Mesenchymal stem cell (in vitro differentiated cells and primary cell): ENCODE results near the gene PA2G4.

Experiments used
- DNase-seq: peaks from one replicate; pipeline ENCODE4 v3.0.0-alpha.2; 2013
- H2AFZ ChIP-seq: one replicate; pipeline ENCODE4 v1.6.1; 2013; ENCODE audit warnings: low read depth, mild to moderate bottlenecking, control low read depth, inconsistent platforms, low read length, moderate library complexity
- H2AK5ac ChIP-seq: 2 replicates; pipeline ENCODE4 v1.6.1; 2013; ENCODE audit warnings: low read length, moderate library complexity, mild to moderate bottlenecking, inconsistent platforms; ENCODE audit not compliant: severe bottlenecking
- H2BK120ac ChIP-seq: one replicate; pipeline ENCODE4 v1.6.1; 2013; ENCODE audit warnings: low read depth, mild to moderate bottlenecking, inconsistent platforms, low read length, moderate library complexity
- H2BK12ac ChIP-seq, 2 experiments: one replicate each; pipeline ENCODE4 v1.6.1; 2013; ENCODE audit warnings: inconsistent platforms in 2 of 2, low read length in 2 of 2, mild to moderate bottlenecking in 2 of 2, moderate library complexity in 2 of 2, control low read depth in 1 of 2
- H2BK15ac ChIP-seq: one replicate; pipeline ENCODE4 v1.6.1; 2013; ENCODE audit warnings: mild to moderate bottlenecking, low read depth, inconsistent platforms; ENCODE audit not compliant: poor library complexity, severe bottlenecking
- H2BK5ac ChIP-seq: 2 replicates; pipeline ENCODE4 v1.6.1; 2013; ENCODE audit warnings: low read depth, mild to moderate bottlenecking, low read length, control low read depth, inconsistent platforms; ENCODE audit not compliant: poor library complexity, severe bottlenecking
- H3K14ac ChIP-seq, 2 experiments: one replicate each; pipeline ENCODE4 v1.6.1; 2013; ENCODE audit warnings: inconsistent platforms in 2 of 2, low read length in 2 of 2, control low read depth in 1 of 2, mild to moderate bottlenecking in 1 of 2, moderate library complexity in 1 of 2
- H3K18ac ChIP-seq, 2 experiments: one replicate each; pipeline ENCODE4 v1.6.1; 2013; ENCODE audit warnings: inconsistent platforms in 2 of 2, low read length in 2 of 2, control low read depth in 1 of 2, low read depth in 1 of 2, mild to moderate bottlenecking in 1 of 2
- H3K23ac ChIP-seq, 2 experiments: one replicate each; pipeline ENCODE4 v1.6.1; 2013; ENCODE audit warnings: inconsistent platforms in 2 of 2, low read length in 2 of 2, mild to moderate bottlenecking in 2 of 2, moderate library complexity in 2 of 2, control low read depth in 1 of 2
- H3K27ac ChIP-seq: 2 replicates; pipeline ENCODE4 v1.5.1; 2013; ENCODE audit warnings: mild to moderate bottlenecking, moderate library complexity, low read length, control low read depth, inconsistent platforms; ENCODE audit not compliant: poor library complexity, severe bottlenecking
- H3K27me3 ChIP-seq, 2 experiments: 2 replicates each; pipeline versions ENCODE4 v1.6.1 to v1.7.0; 2013; ENCODE audit warnings: low read length in 2 of 2, mild to moderate bottlenecking in 2 of 2, moderate library complexity in 2 of 2, control low read depth in 1 of 2, inconsistent platforms in 1 of 2; ENCODE audit not compliant: control insufficient read depth in 1 of 2, insufficient read depth in 1 of 2
- H3K36me3 ChIP-seq, 2 experiments: 2 replicates each; pipeline versions ENCODE4 v1.6.1 to v1.7.0; 2013; ENCODE audit warnings: low read length in 2 of 2, control low read depth in 1 of 2, inconsistent platforms in 1 of 2, low read depth in 1 of 2, mild to moderate bottlenecking in 1 of 2; ENCODE audit not compliant: insufficient read depth in 2 of 2, control insufficient read depth in 1 of 2
- H3K4ac ChIP-seq, 2 experiments: one replicate each; pipeline ENCODE4 v1.6.1; 2013; ENCODE audit warnings: inconsistent platforms in 2 of 2, low read length in 2 of 2, mild to moderate bottlenecking in 2 of 2, moderate library complexity in 2 of 2, control low read depth in 1 of 2, low read depth in 1 of 2
- H3K4me1 ChIP-seq: 2 replicates; pipeline ENCODE4 v1.6.1; 2013; ENCODE audit warnings: low read depth, low read length, control low read depth; ENCODE audit not compliant: control insufficient read depth, insufficient read depth
- H3K4me2 ChIP-seq: 2 replicates; pipeline ENCODE4 v1.6.1; 2013; ENCODE audit warnings: low read length, mild to moderate bottlenecking, inconsistent platforms; ENCODE audit not compliant: poor library complexity, severe bottlenecking
- H3K4me3 ChIP-seq, 2 experiments: 2 replicates each; pipeline versions ENCODE4 v1.5.1 to v1.7.0; 2013; ENCODE audit warnings: low read length in 2 of 2, mild to moderate bottlenecking in 2 of 2, control low read depth in 1 of 2, low read depth in 1 of 2; ENCODE audit not compliant: insufficient read depth in 1 of 2
- H3K79me1 ChIP-seq: replicated peaks from 2 replicates; pipeline ENCODE4 v1.6.1; 2013; ENCODE audit warnings: mild to moderate bottlenecking, control low read depth, low read length, inconsistent platforms; ENCODE audit not compliant: poor library complexity, severe bottlenecking
- H3K9ac ChIP-seq: 2 replicates; pipeline ENCODE4 v1.7.0; 2013; ENCODE audit warnings: mild to moderate bottlenecking, low read length, moderate library complexity
- H3K9me3 ChIP-seq: 2 replicates; pipeline ENCODE4 v1.7.0; 2013; ENCODE audit warnings: mild to moderate bottlenecking, low read length; ENCODE audit not compliant: control insufficient read depth
- H4K8ac ChIP-seq: one replicate; pipeline ENCODE4 v1.6.1; 2013; ENCODE audit warnings: inconsistent platforms, mild to moderate bottlenecking, low read length, moderate library complexity
- H4K91ac ChIP-seq: one replicate; pipeline ENCODE4 v1.6.1; 2013; ENCODE audit warnings: mild to moderate bottlenecking, low read length, inconsistent platforms
- WGBS: methylation state at CpG from one replicate; pipeline ENCODE4 v1.1.7; 2013; ENCODE audit warnings: mixed read lengths; 5-methylcytosine and 5-hydroxymethylcytosine counted together

The PA2G4 gene

GRCh38 chr12:56129942-56130495, 25.7 kb downstream of the PA2G4 start:
- DNase-seq, result no peak
- WGBS, result 86% methylated on average over 22 of the region's 22 CpGs
- Histone ChIP-seq H2BK15ac (no peak overlapping the region), H3K9ac (peak overlapping the region; percentile 93), H3K9me3 (no peaks in the 10 kb centered on the region), H2BK12ac (no peak overlapping the region), H3K4me3 (peak overlapping the region in 1 of 2 experiments; percentile 96), H3K4me1 (peaks cover 9% of the 10 kb centered on the region), H3K14ac (no peak overlapping the region), H2AFZ (no peak overlapping the region), H2AK5ac (peak overlapping the region; percentile 17), H3K27ac (no peak overlapping the region), H2BK120ac (no peak overlapping the region), H4K91ac (no peak overlapping the region), H3K79me1 (peaks cover 40% of the 10 kb centered on the region), H4K8ac (no peak overlapping the region), H3K23ac (peak overlapping the region in 1 of 2 experiments; percentile 2), H3K36me3 (peaks cover 41 to 47% of the 10 kb centered on the region in 2 experiments), H2BK5ac (no peak overlapping the region), H3K4me2 (peak overlapping the region; percentile 87), H3K27me3 (no peaks in the 10 kb centered on the region), H3K4ac (no peak overlapping the region), H3K18ac (no peak overlapping the region)

GRCh38 chr12:56130876-56131275, 26.5 kb downstream of the PA2G4 start:
- Histone ChIP-seq H3K4me2 (no peak overlapping the region), H3K79me1 (peaks cover 40% of the 10 kb centered on the region), H3K36me3 (peaks cover 43 to 52% of the 10 kb centered on the region in 2 experiments), H2BK5ac (no peak overlapping the region), H3K23ac (no peak overlapping the region), H3K9me3 (no peaks in the 10 kb centered on the region), H2BK120ac (no peak overlapping the region), H2AFZ (no peak overlapping the region), H3K4ac (no peak overlapping the region), H2AK5ac (no peak overlapping the region), H3K27ac (no peak overlapping the region), H4K91ac (no peak overlapping the region), H3K9ac (no peak overlapping the region), H2BK12ac (no peak overlapping the region), H3K4me1 (peaks cover 9% of the 10 kb centered on the region), H4K8ac (no peak overlapping the region), H2BK15ac (no peak overlapping the region), H3K4me3 (no peak overlapping the region), H3K27me3 (no peaks in the 10 kb centered on the region), H3K14ac (no peak overlapping the region), H3K18ac (no peak overlapping the region)
- DNase-seq, result no peak
- WGBS, result 100% methylated on average over 2 of the region's 4 CpGs

DNA sequence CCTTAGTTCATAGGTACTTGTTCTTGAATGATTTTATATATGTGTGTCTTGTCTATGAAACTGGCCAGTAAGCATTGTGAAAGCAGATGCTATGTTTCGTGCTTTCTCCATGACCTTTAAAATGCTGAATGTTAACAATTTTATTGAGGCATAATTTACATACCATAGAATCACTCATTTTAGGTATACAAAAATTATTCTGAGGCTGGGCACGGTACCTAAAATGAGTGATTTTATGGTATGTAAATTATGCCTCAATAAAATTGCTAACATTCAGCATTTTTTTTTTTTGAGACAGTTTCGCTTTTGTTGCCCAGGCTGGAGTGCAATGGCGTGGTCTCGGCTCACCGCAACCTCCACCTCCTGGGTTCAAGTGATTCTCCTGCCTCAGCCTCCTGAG, 30.5 kb downstream of the PA2G4 start:
- no peak overlapping the region for H3K14ac ChIP-seq
- 100% methylated on average over 4 of the region's 6 CpGs for WGBS

GRCh38 chr12:56137853-56138571, 33.7 kb downstream of the PA2G4 start:
- no peak overlapping the region for H2BK5ac ChIP-seq

More for the DNA sequence above, 30.5 kb downstream of the PA2G4 start:
- H3K4me1 ChIP-seq, result peaks cover 6% of the 10 kb centered on the region
- H3K9ac ChIP-seq, result no peak overlapping the region
- no peak overlapping the region for H3K4me3 ChIP-seq
- no peak overlapping the region for H4K8ac ChIP-seq
- H2AFZ ChIP-seq, result no peak overlapping the region
- H4K91ac ChIP-seq, result no peak overlapping the region
- no peaks in the 10 kb centered on the region for H3K9me3 ChIP-seq
- no peaks in the 10 kb centered on the region for H3K27me3 ChIP-seq
- H2BK120ac ChIP-seq, result no peak overlapping the region
- H3K79me1 ChIP-seq, result peaks cover 50% of the 10 kb centered on the region
- no peak overlapping the region for H3K4me2 ChIP-seq
- H2AK5ac ChIP-seq, result no peak overlapping the region
- H3K27ac ChIP-seq, result no peak overlapping the region
- no peak overlapping the region for H3K4ac ChIP-seq
- DNase-seq, result no peak
- H3K23ac ChIP-seq, result no peak overlapping the region
- H2BK15ac ChIP-seq, result no peak overlapping the region
- no peak overlapping the region for H3K18ac ChIP-seq
- H3K36me3 ChIP-seq, result peaks cover 80 to 91% of the 10 kb centered on the region in 2 experiments
- H2BK12ac ChIP-seq, result no peak overlapping the region
- H2BK5ac ChIP-seq, result no peak overlapping the region

More at GRCh38 chr12:56137853-56138571, 33.7 kb downstream of the PA2G4 start:
- H3K14ac ChIP-seq, result no peak overlapping the region
- no peaks in the 10 kb centered on the region for H3K27me3 ChIP-seq
- H3K4ac ChIP-seq, result no peak overlapping the region
- DNase-seq, result no peak
- no peak overlapping the region for H2BK15ac ChIP-seq
- H3K4me3 ChIP-seq, result no peak overlapping the region
- no peaks in the 10 kb centered on the region for H3K9me3 ChIP-seq
- H3K79me1 ChIP-seq, result peaks cover 27% of the 10 kb centered on the region
- H3K18ac ChIP-seq, result no peak overlapping the region
- no peak overlapping the region for H2AFZ ChIP-seq
- H2BK12ac ChIP-seq, result no peak overlapping the region
- no peak overlapping the region for H3K23ac ChIP-seq
- no peak overlapping the region for H4K91ac ChIP-seq
- H3K4me1 ChIP-seq, result peaks cover 2% of the 10 kb centered on the region
- H2BK120ac ChIP-seq, result no peak overlapping the region
- no peak overlapping the region for H3K27ac ChIP-seq
- H3K4me2 ChIP-seq, result no peak overlapping the region
- no peak overlapping the region for H3K9ac ChIP-seq
- no peak overlapping the region for H4K8ac ChIP-seq
- peaks cover 71 to 92% of the 10 kb centered on the region in 2 experiments for H3K36me3 ChIP-seq
- WGBS, result 99% methylated on average over 11 of the region's 14 CpGs
- no peak overlapping the region for H2AK5ac ChIP-seq
